Ishikawa (cell line): ENCODE data around the gene WIF1.
A peak's percentile ranks its signal among the peaks of the same experiment; 100 is the strongest.

ENCODE experiments used
- EP300 ChIP-seq: IDR thresholded peaks from 2 replicates; pipeline ENCODE4 v1.6.1; 2012; ENCODE audit warnings: borderline replicate concordance
- MAX ChIP-seq: IDR thresholded peaks from 2 replicates; pipeline ENCODE4 v1.6.1; 2012
- RAD21 ChIP-seq: IDR thresholded peaks from 2 replicates; pipeline ENCODE4 v1.6.1; 2012; ENCODE audit warnings: low read depth
- REST ChIP-seq: IDR thresholded peaks from 2 replicates; pipeline ENCODE4 v1.6.1; 2012; ENCODE audit warnings: low read depth, mild to moderate bottlenecking

- TF ChIP-seq RAD21 (no peak), MAX (peak; percentile 72), EP300 (no peak), REST (no peak)
Measured at GRCh38 chr12:65121049-65121955, at the start of gene WIF1.
